ENCODE data around the gene COMP. TPM values are rescaled to one million over a fixed set of nuclear protein-coding genes. Genes with fewer than 3 reads are reported as not detected.

Gene COMP
- total RNA-seq, 1 experiment from 2014 or later, result 0.04 TPM

- peak; percentile 10; the same call in 1 of the 2 replicates for ATAC-seq
- CTCF ChIA-PET, result no interaction called here
Measured at GRCh38 chr19:18833849-18834643, 42.9 kb upstream of the COMP start.

DNA sequence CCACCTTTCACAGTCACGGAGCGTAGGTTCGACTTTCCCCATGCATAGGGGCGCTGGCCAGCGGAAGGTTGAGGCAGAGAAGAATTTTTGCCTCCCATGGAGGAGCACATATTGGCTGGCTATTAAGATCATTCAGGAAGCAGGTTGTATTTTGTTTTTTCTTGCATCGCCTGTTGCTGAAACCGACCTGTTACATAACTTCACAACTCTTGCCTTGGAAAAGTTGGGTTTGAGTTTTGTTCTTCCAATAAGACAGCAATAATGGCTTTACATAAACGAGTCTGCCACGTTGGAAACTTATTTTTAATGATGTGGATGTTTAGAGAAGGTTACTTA is 42.0 kb upstream of the COMP start:
- H3K36me3 ChIP-seq (ENCODE audit: low read depth, low read length), result peaks cover 12% of the 10 kb centered on the region
- peak overlapping the region; percentile 97 for H3K9ac ChIP-seq (ENCODE audit: low read length)
- peaks cover 64% of the 10 kb centered on the region for H3K79me2 ChIP-seq (ENCODE audit: low read length)
- no TSS peak for BruUV-seq (replicated peaks)
- intact Hi-C loops (cut with micrococcal nuclease), result no loop called here
- H3K4me2 ChIP-seq (ENCODE audit: low read length), result peak overlapping the region; percentile 100
- peak overlapping the region; percentile 99 for H3K4me3 ChIP-seq (ENCODE audit: low read length)
- H2AFZ ChIP-seq (ENCODE audit: low read length), result no peak overlapping the region
- H3K27ac ChIP-seq (ENCODE audit: low read length), result no peak overlapping the region
- TF ChIP-seq EZH2 (IDR thresholded peaks at IDR 0.05; ENCODE audit: low read length, unreplicated experiment), result no peak
- TF ChIP-seq EZH2phosphoT487 (IDR thresholded peaks at IDR 0.05; ENCODE audit: borderline replicate concordance, low read length), result no peak
- TF ChIP-seq, protein P1, sequence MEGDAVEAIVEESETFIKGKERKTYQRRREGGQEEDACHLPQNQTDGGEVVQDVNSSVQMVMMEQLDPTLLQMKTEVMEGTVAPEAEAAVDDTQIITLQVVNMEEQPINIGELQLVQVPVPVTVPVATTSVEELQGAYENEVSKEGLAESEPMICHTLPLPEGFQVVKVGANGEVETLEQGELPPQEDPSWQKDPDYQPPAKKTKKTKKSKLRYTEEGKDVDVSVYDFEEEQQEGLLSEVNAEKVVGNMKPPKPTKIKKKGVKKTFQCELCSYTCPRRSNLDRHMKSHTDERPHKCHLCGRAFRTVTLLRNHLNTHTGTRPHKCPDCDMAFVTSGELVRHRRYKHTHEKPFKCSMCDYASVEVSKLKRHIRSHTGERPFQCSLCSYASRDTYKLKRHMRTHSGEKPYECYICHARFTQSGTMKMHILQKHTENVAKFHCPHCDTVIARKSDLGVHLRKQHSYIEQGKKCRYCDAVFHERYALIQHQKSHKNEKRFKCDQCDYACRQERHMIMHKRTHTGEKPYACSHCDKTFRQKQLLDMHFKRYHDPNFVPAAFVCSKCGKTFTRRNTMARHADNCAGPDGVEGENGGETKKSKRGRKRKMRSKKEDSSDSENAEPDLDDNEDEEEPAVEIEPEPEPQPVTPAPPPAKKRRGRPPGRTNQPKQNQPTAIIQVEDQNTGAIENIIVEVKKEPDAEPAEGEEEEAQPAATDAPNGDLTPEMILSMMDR (conservative IDR thresholded peaks at IDR 0.05; ENCODE audit: low read depth, low read length), result no peak
- peaks cover 7% of the 10 kb centered on the region; the same call in 1 of the 2 replicates for H3K4me1 ChIP-seq (ENCODE audit: insufficient read depth, low read length)
- H3K9me2 ChIP-seq (replicated peaks; ENCODE audit: low read length), result no peaks in the 10 kb centered on the region
- peaks cover 56% of the 10 kb centered on the region for H4K20me1 ChIP-seq (ENCODE audit: low read length)
- ChIA-PET CTCF (no interaction called here), POLR2A (ENCODE audit: unreplicated experiment) (no interaction called here)
- peak; percentile 13 for DNase-seq
- H3K9me3 ChIP-seq (ENCODE audit: low read length), result no peaks in the 10 kb centered on the region
- ATAC-seq, result peak; percentile 3; the same call in 1 of the 2 replicates
- H3F3A ChIP-seq (ENCODE audit: low read length, unreplicated experiment), result no peaks in the 10 kb centered on the region
- no peaks in the 10 kb centered on the region for H3K27me3 ChIP-seq (ENCODE audit: low read length)

More at GRCh38 chr19:18833849-18834643, 42.9 kb upstream of the COMP start:
- Histone ChIP-seq H3K27me3 (ENCODE audit: low read length) (no peaks in the 10 kb centered on the region), H3K4me1 (ENCODE audit: insufficient read depth, low read length) (peaks cover 7% of the 10 kb centered on the region; the same call in 1 of the 2 replicates), H3K9ac (ENCODE audit: low read length) (peak overlapping the region; percentile 97), H3F3A (ENCODE audit: low read length, unreplicated experiment) (no peaks in the 10 kb centered on the region), H3K4me2 (ENCODE audit: low read length) (peak overlapping the region; percentile 100), H3K36me3 (ENCODE audit: low read depth, low read length) (peaks cover 12% of the 10 kb centered on the region), H3K9me3 (ENCODE audit: low read length) (no peaks in the 10 kb centered on the region), H3K27ac (ENCODE audit: low read length) (no peak overlapping the region), H3K9me2 (replicated peaks; ENCODE audit: low read length) (no peaks in the 10 kb centered on the region), H3K4me3 (ENCODE audit: low read length) (peak overlapping the region; percentile 99), H2AFZ (ENCODE audit: low read length) (no peak overlapping the region), H3K79me2 (ENCODE audit: low read length) (peaks cover 73% of the 10 kb centered on the region), H4K20me1 (ENCODE audit: low read length) (peaks cover 57% of the 10 kb centered on the region)
- no TSS peak for BruUV-seq (replicated peaks)
- TF ChIP-seq, protein P1 (conservative IDR thresholded peaks at IDR 0.05; ENCODE audit: low read depth, low read length), result no peak
- no peak for TF ChIP-seq EZH2 (IDR thresholded peaks at IDR 0.05; ENCODE audit: low read length, unreplicated experiment)
- no peak for TF ChIP-seq EZH2phosphoT487 (IDR thresholded peaks at IDR 0.05; ENCODE audit: borderline replicate concordance, low read length)
- DNase-seq, result peak; percentile 28
- intact Hi-C loops (cut with micrococcal nuclease), result no loop called here
- POLR2A ChIA-PET (ENCODE audit: unreplicated experiment), result interaction anchor here (0.6 kb wide), 2 partner anchors 36 to 165 kb away, joined by 3 to 7 read pairs; no protein-coding TSS in a partner anchor
